Cerebellar cortex (tissue), 1 donor: ENCODE data around the gene NFAT5.
"Not testable (repeated sequence)": the region's sequence is repeated elsewhere in the genome, so short reads cannot be mapped to it uniquely, and the experiment has no call there.

Source experiments
- DNase-seq: peaks from one replicate; pipeline ENCODE4 v3.0.0-alpha.2; 2015; ENCODE audit warnings: low spot score

Gene NFAT5

GRCh38 chr16:69707920-69708683 lies 142.3 kb downstream of the NFAT5 start:
- DNase-seq: no peak

- peak; percentile 89 for DNase-seq
These were observed 143.8 kb downstream of the NFAT5 start for GRCh38 chr16:69709456-69710084.

- DNase-seq: no peak
These were observed 145.5 kb downstream of the NFAT5 start for GRCh38 chr16:69711115-69711740.

GRCh38 chr16:69712277-69712676 lies 146.5 kb downstream of the NFAT5 start:
- no peak for DNase-seq

- DNase-seq: no peak
These were observed 147.3 kb downstream of the NFAT5 start for GRCh38 chr16:69712914-69713581.

GRCh38 chr16:69717066-69717465 lies 151.3 kb downstream of the NFAT5 start:
- no peak for DNase-seq

- no peak for DNase-seq
These were observed 152.5 kb downstream of the NFAT5 start for GRCh38 chr16:69718111-69718764.

GRCh38 chr16:69720822-69721430 lies 155.2 kb downstream of the NFAT5 start:
- no peak for DNase-seq

GRCh38 chr16:69721441-69721957 lies 155.7 kb downstream of the NFAT5 start:
- DNase-seq: no peak

GRCh38 chr16:69724414-69724873 lies 158.7 kb downstream of the NFAT5 start:
- DNase-seq: no peak

GRCh38 chr16:69724981-69725479 lies 159.3 kb downstream of the NFAT5 start:
- no peak for DNase-seq

GRCh38 chr16:69725480-69726312 lies 159.9 kb downstream of the NFAT5 start:
- no peak for DNase-seq

GRCh38 chr16:69726313-69727060 lies 160.7 kb downstream of the NFAT5 start, which contains the start of gene NQO1:
TSS of gene NQO1 (minus strand) at chr16:69726560. CDS start at chr16:69726439, 121 bp downstream.
- peak; percentile 96 for DNase-seq

GRCh38 chr16:69727916-69728270 lies 162.1 kb downstream of the NFAT5 start:
- no peak for DNase-seq

GRCh38 chr16:69729030-69729429 lies 163.3 kb downstream of the NFAT5 start:
- not testable (repeated sequence) for DNase-seq

GRCh38 chr16:69731280-69731679 lies 165.5 kb downstream of the NFAT5 start:
- DNase-seq: not testable (repeated sequence)

GRCh38 chr16:69732101-69732500 lies 166.3 kb downstream of the NFAT5 start:
- DNase-seq: no peak

GRCh38 chr16:69741519-69741918 lies 175.8 kb downstream of the NFAT5 start:
- peak; percentile 35 for DNase-seq
